Osteocyte (in vitro differentiated cells): ENCODE data around the gene SLC6A4. TPM values are rescaled to one million over a fixed set of nuclear protein-coding genes. Genes with fewer than 3 reads are reported as not detected.

ENCODE experiments used
- DNase-seq: peaks from one replicate; pipeline ENCODE4 v3.0.0; 2021; ENCODE audit warnings: mixed read lengths; ENCODE audit not compliant: unreplicated experiment; ENCODE audit errors: extremely low spot score
- H3K27ac Mint-ChIP-seq: one replicate; pipeline ENCODE4 v1.8.0; 2021; ENCODE audit warnings: mild to moderate bottlenecking, mixed read lengths; ENCODE audit not compliant: unreplicated experiment
- H3K27me3 Mint-ChIP-seq: one replicate; pipeline ENCODE4 v1.8.0; 2021; ENCODE audit warnings: mixed read lengths; ENCODE audit not compliant: unreplicated experiment
- H3K36me3 Mint-ChIP-seq: one replicate; pipeline ENCODE4 v1.8.0; 2021; ENCODE audit warnings: mixed read lengths; ENCODE audit not compliant: unreplicated experiment
- H3K4me1 Mint-ChIP-seq: one replicate; pipeline ENCODE4 v1.8.0; 2021; ENCODE audit warnings: mixed read lengths; ENCODE audit not compliant: unreplicated experiment
- H3K4me3 Mint-ChIP-seq: one replicate; pipeline ENCODE4 v1.8.0; 2021; ENCODE audit warnings: mild to moderate bottlenecking, moderate library complexity, mixed read lengths; ENCODE audit not compliant: unreplicated experiment
- H3K9me3 Mint-ChIP-seq: one replicate; pipeline ENCODE4 v1.8.0; 2021; ENCODE audit warnings: mixed read lengths; ENCODE audit not compliant: unreplicated experiment
- total RNA-seq: library from RNA; stranded (reverse); gene quantifications from 2 replicates; pipeline ENCODE4 v1.2.1, GENCODE V29; 2021
- TF ChIP-seq, protein P1 (sequence below): fragments of 200-600 bp; sonication (generic); IDR thresholded peaks from 2 replicates; pipeline ENCODE4 v1.5.0; 2021; ENCODE audit warnings: antibody characterized with exemption, mild to moderate bottlenecking, moderate library complexity

SLC6A4 gene
- total RNA-seq, 1 donor from 2014 or later, result 0.16 TPM

DNA sequence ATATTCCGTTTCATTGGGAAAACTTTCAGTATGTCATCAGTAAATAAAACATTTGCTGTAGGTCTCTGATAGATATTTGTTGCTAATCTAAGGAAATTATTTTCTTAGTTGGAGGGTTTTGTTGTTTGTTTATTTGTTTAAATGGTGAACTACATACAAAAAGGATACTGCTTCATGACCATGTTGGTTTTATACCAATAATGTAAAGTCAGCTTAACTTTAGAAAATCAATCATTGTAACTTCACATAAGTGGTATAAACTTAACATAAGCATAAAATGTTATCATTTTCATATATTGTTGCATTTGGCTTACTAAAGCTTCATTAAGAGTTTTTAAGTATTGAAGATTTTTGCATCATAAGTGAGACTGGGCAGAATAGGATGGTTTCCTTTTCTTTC lies 60.9 kb downstream of the SLC6A4 start:
- Mint-ChIP-seq H3K36me3 (peaks cover 43% of the 10 kb centered on the region), H3K27me3 (no peaks in the 10 kb centered on the region), H3K9me3 (no peaks in the 10 kb centered on the region), H3K4me3 (no peak overlapping the region), H3K27ac (no peak overlapping the region), H3K4me1 (peaks cover 2% of the 10 kb centered on the region)
- no peak for DNase-seq
- TF ChIP-seq, protein P1, sequence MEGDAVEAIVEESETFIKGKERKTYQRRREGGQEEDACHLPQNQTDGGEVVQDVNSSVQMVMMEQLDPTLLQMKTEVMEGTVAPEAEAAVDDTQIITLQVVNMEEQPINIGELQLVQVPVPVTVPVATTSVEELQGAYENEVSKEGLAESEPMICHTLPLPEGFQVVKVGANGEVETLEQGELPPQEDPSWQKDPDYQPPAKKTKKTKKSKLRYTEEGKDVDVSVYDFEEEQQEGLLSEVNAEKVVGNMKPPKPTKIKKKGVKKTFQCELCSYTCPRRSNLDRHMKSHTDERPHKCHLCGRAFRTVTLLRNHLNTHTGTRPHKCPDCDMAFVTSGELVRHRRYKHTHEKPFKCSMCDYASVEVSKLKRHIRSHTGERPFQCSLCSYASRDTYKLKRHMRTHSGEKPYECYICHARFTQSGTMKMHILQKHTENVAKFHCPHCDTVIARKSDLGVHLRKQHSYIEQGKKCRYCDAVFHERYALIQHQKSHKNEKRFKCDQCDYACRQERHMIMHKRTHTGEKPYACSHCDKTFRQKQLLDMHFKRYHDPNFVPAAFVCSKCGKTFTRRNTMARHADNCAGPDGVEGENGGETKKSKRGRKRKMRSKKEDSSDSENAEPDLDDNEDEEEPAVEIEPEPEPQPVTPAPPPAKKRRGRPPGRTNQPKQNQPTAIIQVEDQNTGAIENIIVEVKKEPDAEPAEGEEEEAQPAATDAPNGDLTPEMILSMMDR, result no peak

DNA sequence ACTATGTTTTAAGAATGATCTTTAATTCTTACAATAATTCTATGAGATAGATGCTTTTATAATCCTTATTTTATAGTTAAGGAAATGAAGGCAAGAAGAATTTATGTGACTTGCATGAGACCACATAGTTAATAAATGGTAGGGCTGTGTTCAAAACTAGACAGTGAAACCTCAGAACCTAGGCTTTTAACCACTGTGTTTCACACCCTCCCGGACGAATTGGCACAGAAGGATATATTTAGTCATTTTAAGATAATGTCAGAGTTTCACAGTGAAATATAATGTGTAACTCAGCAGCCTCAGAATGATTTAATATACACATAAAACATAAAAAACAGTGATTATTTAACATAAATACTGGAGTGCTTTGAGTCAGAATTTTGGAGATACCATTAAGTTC lies 61.8 kb downstream of the SLC6A4 start:
- TF ChIP-seq, protein P1, result no peak
- no peaks in the 10 kb centered on the region for H3K9me3 Mint-ChIP-seq
- H3K27me3 Mint-ChIP-seq, result no peaks in the 10 kb centered on the region
- no peak overlapping the region for H3K4me3 Mint-ChIP-seq
- H3K27ac Mint-ChIP-seq, result no peak overlapping the region
- no peak for DNase-seq
- peaks cover 42% of the 10 kb centered on the region for H3K36me3 Mint-ChIP-seq
- peaks cover 5% of the 10 kb centered on the region for H3K4me1 Mint-ChIP-seq

DNA sequence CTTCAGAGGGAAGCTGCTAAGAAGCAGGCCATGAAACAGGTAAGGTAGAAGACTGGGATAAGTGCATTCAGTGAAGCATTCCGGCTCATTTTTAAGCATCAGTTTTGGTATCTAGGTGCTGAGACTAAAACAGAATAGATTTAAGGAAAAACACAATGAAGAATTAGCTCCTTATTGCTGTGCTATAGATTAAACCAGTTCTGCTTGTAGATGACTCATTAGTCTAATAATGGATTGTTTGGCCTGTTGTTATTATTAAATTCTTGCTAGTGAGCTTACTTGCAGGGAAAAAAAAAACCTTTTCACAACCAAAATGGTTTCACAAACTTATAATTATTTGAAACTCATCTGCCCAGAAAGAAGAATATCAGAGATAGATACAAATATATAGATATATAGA lies 62.9 kb downstream of the SLC6A4 start:
- Mint-ChIP-seq H3K27ac (no peak overlapping the region), H3K4me1 (peaks cover 5% of the 10 kb centered on the region), H3K27me3 (no peaks in the 10 kb centered on the region)

DNA sequence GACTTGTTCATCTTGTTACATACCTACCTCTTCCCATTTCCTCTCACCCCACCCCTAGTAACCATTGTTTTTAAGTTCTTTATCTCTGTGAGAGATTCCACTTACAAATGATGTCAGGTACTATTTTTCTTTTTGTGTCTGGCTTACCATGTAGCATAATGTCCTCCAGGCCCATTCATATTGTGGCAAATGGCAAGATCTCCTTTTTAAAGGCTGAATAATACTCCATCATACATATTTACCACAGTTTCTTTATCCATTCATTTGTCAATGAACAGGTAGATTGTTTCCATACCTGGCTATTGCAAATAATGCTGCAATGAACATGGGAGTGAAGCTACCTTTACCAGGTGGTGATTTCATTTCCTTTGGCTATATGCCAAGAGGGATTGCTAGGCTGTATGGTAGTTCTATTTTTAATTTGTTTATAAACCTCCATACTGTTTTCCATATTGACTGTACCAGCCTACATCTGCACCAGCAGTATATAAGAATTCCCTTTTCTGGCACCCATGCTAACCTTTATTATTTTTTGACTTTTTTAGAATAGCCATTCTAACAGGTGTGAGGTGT lies 65.0 kb downstream of the SLC6A4 start:
- TF ChIP-seq, protein P1, result no peak
- no peak for DNase-seq
- peaks cover 35% of the 10 kb centered on the region for H3K36me3 Mint-ChIP-seq
- H3K4me3 Mint-ChIP-seq, result no peak overlapping the region
- no peaks in the 10 kb centered on the region for H3K27me3 Mint-ChIP-seq
- peaks cover 15% of the 10 kb centered on the region for H3K4me1 Mint-ChIP-seq
- no peak overlapping the region for H3K27ac Mint-ChIP-seq
- no peaks in the 10 kb centered on the region for H3K9me3 Mint-ChIP-seq

More for the DNA sequence above, 62.9 kb downstream of the SLC6A4 start:
- DNase-seq, result no peak
- Mint-ChIP-seq H3K36me3 (peaks cover 33% of the 10 kb centered on the region), H3K9me3 (no peaks in the 10 kb centered on the region), H3K4me3 (no peak overlapping the region)
- TF ChIP-seq, protein P1, result no peak

DNA sequence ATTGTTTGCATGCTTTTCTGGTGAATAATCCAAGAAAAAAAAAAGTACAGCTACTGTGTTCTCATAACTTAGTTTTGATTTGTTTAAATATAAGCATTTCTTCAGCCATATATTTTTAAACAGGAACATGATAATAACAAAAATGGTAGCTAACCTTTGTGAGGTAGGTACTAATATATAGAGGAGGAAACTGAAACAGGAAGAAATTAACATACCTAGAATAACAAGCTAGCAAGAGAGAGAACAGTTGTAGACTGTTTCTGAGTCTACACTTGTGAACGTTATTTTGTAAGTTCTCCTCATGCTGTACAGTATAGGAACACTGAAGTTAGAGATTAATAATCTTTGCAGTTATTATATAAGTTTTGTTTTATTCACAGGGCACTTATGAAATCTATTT lies 69.5 kb downstream of the SLC6A4 start:
- H3K27ac Mint-ChIP-seq, result peak overlapping the region; percentile 54

More for the DNA sequence above, 69.5 kb downstream of the SLC6A4 start:
- H3K4me3 Mint-ChIP-seq, result no peak overlapping the region
- H3K9me3 Mint-ChIP-seq, result no peaks in the 10 kb centered on the region
- peaks cover 17% of the 10 kb centered on the region for H3K4me1 Mint-ChIP-seq
- DNase-seq, result no peak
- peaks cover 21% of the 10 kb centered on the region for H3K36me3 Mint-ChIP-seq
- no peaks in the 10 kb centered on the region for H3K27me3 Mint-ChIP-seq
- TF ChIP-seq, protein P1, result no peak
